B cell (primary cell): ENCODE data around the gene TMEM120A. TPM values are rescaled to one million over a fixed set of nuclear protein-coding genes. Genes with fewer than 3 reads are reported as not detected.

Experiments
- ATAC-seq: fragments of 200-7000 bp; cut with Tn5 transposase; one replicate; pipeline ENCODE4 v1.10.0; 2021; ENCODE audit warnings: low read depth, mild to moderate bottlenecking, moderate number of reproducible peaks, moderate library complexity
- CTCF ChIA-PET: fragments of 350-600 bp; sonication (Branson Sonifier 250); formaldehyde crosslinking; loops from one replicate; lab custom pipeline; 2021; ENCODE audit warnings: antibody characterized with exemption, inconsistent platforms; lab: Charles Lee
- POLR2A ChIA-PET: fragments of 350-600 bp; sonication (Branson Sonifier 250); formaldehyde crosslinking; loops from one replicate; lab custom pipeline; 2021; ENCODE audit warnings: antibody characterized with exemption; lab: Charles Lee
- DNase-seq: peaks from one replicate; pipeline ENCODE4 v3.0.0; 2013
- H2AFZ ChIP-seq: 2 replicates; pipeline ENCODE4 v1.6.1; 2012; ENCODE audit warnings: mild to moderate bottlenecking, low read depth, low read length; ENCODE audit not compliant: insufficient read depth, poor library complexity, severe bottlenecking
- H3K27ac ChIP-seq, 2 donors: 1 replicate in 1 of 2; 2 replicates in 1 of 2; pipeline ENCODE4 v1.5.1; 2012 to 2013; ENCODE audit warnings: low read length in 2 of 2, mild to moderate bottlenecking in 2 of 2, moderate library complexity in 1 of 2
- H3K27me3 ChIP-seq, 4 experiments: fragments of 200-600 bp in 1 of 4; sonication (generic) in 1 of 4; replicated peaks in 1 of 4; 1 replicate in 2 of 4; 2 replicates in 2 of 4; pipeline versions ENCODE4 v1.6.1 to v1.7.0; 2013 to 2016; ENCODE audit warnings: low read length in 3 of 4, mild to moderate bottlenecking in 2 of 4, mixed read lengths in 1 of 4, moderate library complexity in 1 of 4; ENCODE audit not compliant: insufficient read depth in 4 of 4, control insufficient read depth in 3 of 4; ENCODE audit errors: control extremely low read depth in 1 of 4
- H3K36me3 ChIP-seq, 2 experiments: replicated peaks in 1 of 2; 1 replicate in 1 of 2; 2 replicates in 1 of 2; pipeline versions ENCODE4 v1.6.1 to v1.7.1; 2013; ENCODE audit warnings: low read length in 1 of 2; ENCODE audit not compliant: insufficient read depth in 2 of 2, control insufficient read depth in 1 of 2; ENCODE audit errors: control extremely low read depth in 1 of 2, extremely low read depth in 1 of 2
- H3K4me1 ChIP-seq, 2 donors: fragments of 200-600 bp in 1 of 2; sonication (generic) in 1 of 2; 1 replicate in 1 of 2; 2 replicates in 1 of 2; pipeline versions ENCODE4 v1.5.1 to v1.6.1; 2013 to 2017; ENCODE audit warnings: low read length in 2 of 2; ENCODE audit not compliant: control insufficient read depth in 2 of 2, insufficient read depth in 2 of 2
- H3K4me2 ChIP-seq: replicated peaks from 2 replicates; pipeline ENCODE3; 2012; ENCODE audit warnings: mild to moderate bottlenecking, low read depth, low read length; ENCODE audit not compliant: poor library complexity, severe bottlenecking
- H3K4me3 ChIP-seq, 5 experiments: fragments of 200-600 bp in 1 of 5; sonication (generic) in 1 of 5; 1 replicate in 3 of 5; 2 replicates in 2 of 5; pipeline versions ENCODE4 v1.5.1 to v1.7.0; 2011 to 2016; ENCODE audit warnings: low read length in 4 of 5, mild to moderate bottlenecking in 4 of 5, low read depth in 2 of 5, control low read depth in 1 of 5, moderate library complexity in 1 of 5; ENCODE audit not compliant: insufficient read depth in 1 of 5; ENCODE audit errors: control extremely low read depth in 1 of 5, extremely low read depth in 1 of 5
- H3K79me2 ChIP-seq: fragments of 200-600 bp; sonication (generic); one replicate; pipeline ENCODE4 v1.6.0; 2016; ENCODE audit warnings: low read length; ENCODE audit not compliant: control insufficient read depth, insufficient read depth
- H3K9ac ChIP-seq: fragments of 200-600 bp; sonication (generic); 2 replicates; pipeline ENCODE4 v1.6.1; 2017; ENCODE audit warnings: mild to moderate bottlenecking, low read length, moderate library complexity
- H3K9me3 ChIP-seq, 3 donors: one replicate each; pipeline versions ENCODE4 v1.6.1 to v1.7.1; 2013; ENCODE audit warnings: low read length in 2 of 3; ENCODE audit not compliant: control insufficient read depth in 2 of 3, insufficient read depth in 1 of 3; ENCODE audit errors: control extremely low read depth in 1 of 3
- H4K20me1 ChIP-seq: 2 replicates; pipeline ENCODE4 v1.6.0; 2012; ENCODE audit warnings: mild to moderate bottlenecking, low read length; ENCODE audit not compliant: insufficient read depth, control insufficient read depth, poor library complexity, severe bottlenecking
- H3K27ac Mint-ChIP-seq: one replicate; pipeline ENCODE4 v1.8.0; 2021; ENCODE audit warnings: mixed read lengths
- H3K27me3 Mint-ChIP-seq: one replicate; pipeline ENCODE4 v1.8.0; 2021; ENCODE audit warnings: mixed read lengths
- H3K4me1 Mint-ChIP-seq: one replicate; pipeline ENCODE4 v1.8.0; 2021; ENCODE audit warnings: mixed read lengths
- H3K4me3 Mint-ChIP-seq: one replicate; pipeline ENCODE4 v1.8.0; 2021; ENCODE audit warnings: mixed read lengths
- H3K9me3 Mint-ChIP-seq: one replicate; pipeline ENCODE4 v1.8.0; 2022; ENCODE audit warnings: mixed read lengths; ENCODE audit not compliant: insufficient read depth
- CTCF ChIP-seq: fragments of 200-600 bp; IDR thresholded peaks from one replicate; pipeline ENCODE4 v1.8.0; 2022; ENCODE audit warnings: antibody characterized with exemption, mild to moderate bottlenecking
- EZH2 ChIP-seq: IDR thresholded peaks from 2 replicates; pipeline ENCODE4 v1.6.1; 2012; ENCODE audit warnings: borderline replicate concordance, low read depth, mild to moderate bottlenecking, moderate library complexity, low read length; ENCODE audit not compliant: insufficient read depth, poor library complexity, severe bottlenecking
- WGBS: methylation state at CpG from one replicate; pipeline ENCODE4 v1.1.5; 2013; ENCODE audit warnings: missing lambda C conversion rate; ENCODE audit not compliant: insufficient coverage; 5-methylcytosine and 5-hydroxymethylcytosine counted together
- intact Hi-C: fragments of 100-400 bp; cut with micrococcal nuclease; formaldehyde crosslinking; loops from one replicate; pipeline ENCODE4 v1.10.0; 2022
- polyA plus RNA-seq: library from polyadenylated mRNA; depleted of rRNA; stranded (reverse); fragments of >200 nt; gene quantifications from 2 replicates; pipeline ENCODE4 v1.2.3, GENCODE V29; 2012
- total RNA-seq, 2 donors: library from RNA; stranded (reverse); fragments of 120-200 nt in 1 of 2; gene quantifications; 1 replicate in 1 of 2; 2 replicates in 1 of 2; pipeline versions ENCODE4 v1.2.3 to v1.2.4, GENCODE V29; 2013 to 2022

TMEM120A gene
- total and polyA plus RNA-seq, 2 donors (not counting 1 experiment from before 2014, with no cell fraction given) = 39.0 to 49.3 TPM

GRCh38 chr7:75987805-75988567, 6.4 kb downstream of the TMEM120A start:
- Histone ChIP-seq H3K27ac (no peak overlapping the region), H3K9ac (no peak overlapping the region), H3K4me2 (no peak overlapping the region), H3K79me2 (no peaks in the 10 kb centered on the region), H3K36me3 (peaks cover 0 to 27% of the 10 kb centered on the region in 2 experiments), H3K9me3 (no peaks in the 10 kb centered on the region), H4K20me1 (no peaks in the 10 kb centered on the region), H2AFZ (no peak overlapping the region), H3K27me3 (no peaks in the 10 kb centered on the region), H3K4me3 (no peak overlapping the region), H3K4me1 (peaks cover 0 to 11% of the 10 kb centered on the region in 2 donors)
- ChIA-PET POLR2A (no interaction called here), CTCF (no interaction called here)
- Mint-ChIP-seq H3K4me3 (no peak overlapping the region), H3K9me3 (no peaks in the 10 kb centered on the region), H3K27me3 (no peaks in the 10 kb centered on the region), H3K27ac (peak overlapping the region; percentile 3), H3K4me1 (peaks cover 15% of the 10 kb centered on the region)
- DNase-seq (no peak), ATAC-seq (no peak)
- intact Hi-C loops = no loop called here
- TF ChIP-seq CTCF (no peak), EZH2 (no peak)
- 96% methylated on average over 22 of the region's 30 CpGs for WGBS

GRCh38 chr7:75987026-75987804, 7.2 kb downstream of the TMEM120A start:
- Histone ChIP-seq H3K27ac (no peak overlapping the region), H3K9ac (no peak overlapping the region), H3K27me3 (no peaks in the 10 kb centered on the region), H3K4me3 (no peak overlapping the region), H3K36me3 (peaks cover 0 to 32% of the 10 kb centered on the region in 2 experiments), H2AFZ (no peak overlapping the region), H3K9me3 (no peaks in the 10 kb centered on the region), H3K4me1 (peaks cover 0 to 11% of the 10 kb centered on the region in 2 donors), H4K20me1 (no peaks in the 10 kb centered on the region), H3K79me2 (no peaks in the 10 kb centered on the region), H3K4me2 (no peak overlapping the region)
- peaks cover 14% of the 10 kb centered on the region for H3K4me1 Mint-ChIP-seq
- H3K4me3 Mint-ChIP-seq = no peak overlapping the region
- no peak for DNase-seq
- H3K27me3 Mint-ChIP-seq = no peaks in the 10 kb centered on the region
- TF ChIP-seq CTCF (no peak), EZH2 (no peak)
- no peaks in the 10 kb centered on the region for H3K9me3 Mint-ChIP-seq
- 98% methylated on average over 26 of the region's 32 CpGs for WGBS
- ChIA-PET CTCF (interaction anchor here (0.7 kb wide), 1 partner anchor 33 kb away, joined by 3 read pairs; no protein-coding TSS in a partner anchor), POLR2A (no interaction called here)
- intact Hi-C loops = no loop called here
- no peak overlapping the region for H3K27ac Mint-ChIP-seq
- no peak for ATAC-seq
